HepG2 (cell line): ENCODE data around the gene OLFM1. TPM values are rescaled to one million over a fixed set of nuclear protein-coding genes. Genes with fewer than 3 reads are reported as not detected.

Source experiments
- BHLHE40 ChIP-seq: IDR thresholded peaks from 2 replicates; pipeline ENCODE4 v1.6.1; 2011; ENCODE audit warnings: low read length, improper control_type of control experiment
- CC2D1A ChIP-seq: sonication (generic); formaldehyde crosslinking; IDR thresholded peaks from 2 replicates; pipeline ENCODE4 v1.8.1; 2023; ENCODE audit warnings: mild to moderate bottlenecking, missing genetic modification reagents
- SUZ12 ChIP-seq: fragments of 150-350 bp; IDR thresholded peaks from 2 replicates; pipeline ENCODE4 v1.6.1; 2014; ENCODE audit warnings: low read depth, low read length
- ZNF143 ChIP-seq: sonication (generic); formaldehyde crosslinking; IDR thresholded peaks from 2 replicates; pipeline ENCODE4 v1.4.0; 2020; ENCODE audit warnings: missing genetic modification reagents
- polyA plus RNA-seq, 8 experiments: library from polyadenylated mRNA; depleted of rRNA in 3 of 8; stranded (reverse) in 7 of 8; unstranded in 1 of 8; fragments of >200 nt; fragmentation: Illumina TruSeq in 4 of 8; extraction: Trizol in 4 of 8; gene quantifications; 2 replicates each; pipeline versions ENCODE4 v1.2.1 to v1.2.3, GENCODE V29; 2011 to 2016; ENCODE audit warnings: low read depth in 4 of 8, missing spikeins in 1 of 8, mixed read lengths in 1 of 8; ENCODE audit not compliant: insufficient read depth in 1 of 8
- total RNA-seq, 5 experiments: library from RNA; depleted of rRNA; stranded (reverse); fragments of >200 nt; fragmentation: Illumina TruSeq; extraction: Trizol; gene quantifications; 2 replicates each; pipeline ENCODE4 v1.2.3, GENCODE V29; 2016; ENCODE audit warnings: low read depth in 1 of 5
- TF ChIP-seq, protein P1 (sequence below): sonication (generic); formaldehyde crosslinking; IDR thresholded peaks from 2 replicates; pipeline ENCODE4 v1.4.0; 2020; ENCODE audit warnings: mild to moderate bottlenecking, missing genetic modification reagents, borderline replicate concordance
- TF ChIP-seq, protein P2 (sequence below): sonication (generic); formaldehyde crosslinking; IDR thresholded peaks from 2 replicates; pipeline ENCODE4 v1.8.0; 2022; ENCODE audit warnings: missing genetic modification reagents, low read depth, mild to moderate bottlenecking, borderline replicate concordance
- TF ChIP-seq, protein P3 (sequence below): sonication (generic); formaldehyde crosslinking; IDR thresholded peaks from 2 replicates; pipeline ENCODE4 v1.5.1; 2020; ENCODE audit warnings: mild to moderate bottlenecking, missing genetic modification reagents, borderline replicate concordance

OLFM1 gene
- total and polyA plus RNA-seq, 2 of the 13 experiments (the other 11 are each of a cell fraction or from before 2014, with no cell fraction given) = not detected

DNA sequence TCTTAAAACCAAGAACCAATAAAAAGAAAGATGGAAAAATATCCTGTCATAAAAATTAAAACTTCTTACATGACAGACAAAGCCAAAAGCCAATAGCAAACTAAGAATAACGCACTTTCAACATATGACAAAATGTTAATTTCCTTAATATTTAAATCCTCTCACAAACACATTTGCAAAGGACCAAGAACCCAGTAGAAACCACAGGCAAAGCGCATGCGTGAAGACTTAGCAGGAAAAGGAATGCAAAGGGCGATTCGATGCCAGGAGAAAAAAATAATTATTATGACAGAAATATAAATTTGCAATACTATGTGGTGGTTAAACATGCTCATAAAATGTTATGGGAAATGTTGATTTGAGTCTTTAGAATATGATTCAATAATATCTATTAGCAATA is 39.9 kb upstream of the OLFM1 start (continued):
- TF ChIP-seq, protein P1, sequence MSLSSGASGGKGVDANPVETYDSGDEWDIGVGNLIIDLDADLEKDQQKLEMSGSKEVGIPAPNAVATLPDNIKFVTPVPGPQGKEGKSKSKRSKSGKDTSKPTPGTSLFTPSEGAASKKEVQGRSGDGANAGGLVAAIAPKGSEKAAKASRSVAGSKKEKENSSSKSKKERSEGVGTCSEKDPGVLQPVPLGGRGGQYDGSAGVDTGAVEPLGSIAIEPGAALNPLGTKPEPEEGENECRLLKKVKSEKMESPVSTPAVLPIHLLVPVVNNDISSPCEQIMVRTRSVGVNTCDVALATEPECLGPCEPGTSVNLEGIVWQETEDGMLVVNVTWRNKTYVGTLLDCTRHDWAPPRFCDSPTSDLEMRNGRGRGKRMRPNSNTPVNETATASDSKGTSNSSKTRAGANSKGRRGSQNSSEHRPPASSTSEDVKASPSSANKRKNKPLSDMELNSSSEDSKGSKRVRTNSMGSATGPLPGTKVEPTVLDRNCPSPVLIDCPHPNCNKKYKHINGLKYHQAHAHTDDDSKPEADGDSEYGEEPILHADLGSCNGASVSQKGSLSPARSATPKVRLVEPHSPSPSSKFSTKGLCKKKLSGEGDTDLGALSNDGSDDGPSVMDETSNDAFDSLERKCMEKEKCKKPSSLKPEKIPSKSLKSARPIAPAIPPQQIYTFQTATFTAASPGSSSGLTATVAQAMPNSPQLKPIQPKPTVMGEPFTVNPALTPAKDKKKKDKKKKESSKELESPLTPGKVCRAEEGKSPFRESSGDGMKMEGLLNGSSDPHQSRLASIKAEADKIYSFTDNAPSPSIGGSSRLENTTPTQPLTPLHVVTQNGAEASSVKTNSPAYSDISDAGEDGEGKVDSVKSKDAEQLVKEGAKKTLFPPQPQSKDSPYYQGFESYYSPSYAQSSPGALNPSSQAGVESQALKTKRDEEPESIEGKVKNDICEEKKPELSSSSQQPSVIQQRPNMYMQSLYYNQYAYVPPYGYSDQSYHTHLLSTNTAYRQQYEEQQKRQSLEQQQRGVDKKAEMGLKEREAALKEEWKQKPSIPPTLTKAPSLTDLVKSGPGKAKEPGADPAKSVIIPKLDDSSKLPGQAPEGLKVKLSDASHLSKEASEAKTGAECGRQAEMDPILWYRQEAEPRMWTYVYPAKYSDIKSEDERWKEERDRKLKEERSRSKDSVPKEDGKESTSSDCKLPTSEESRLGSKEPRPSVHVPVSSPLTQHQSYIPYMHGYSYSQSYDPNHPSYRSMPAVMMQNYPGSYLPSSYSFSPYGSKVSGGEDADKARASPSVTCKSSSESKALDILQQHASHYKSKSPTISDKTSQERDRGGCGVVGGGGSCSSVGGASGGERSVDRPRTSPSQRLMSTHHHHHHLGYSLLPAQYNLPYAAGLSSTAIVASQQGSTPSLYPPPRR = no peak
- TF ChIP-seq BHLHE40 (no peak), CC2D1A (no peak), ZNF143 (CRISPR knock-in tag) (no peak), SUZ12 (no peak)
- TF ChIP-seq, protein P2, sequence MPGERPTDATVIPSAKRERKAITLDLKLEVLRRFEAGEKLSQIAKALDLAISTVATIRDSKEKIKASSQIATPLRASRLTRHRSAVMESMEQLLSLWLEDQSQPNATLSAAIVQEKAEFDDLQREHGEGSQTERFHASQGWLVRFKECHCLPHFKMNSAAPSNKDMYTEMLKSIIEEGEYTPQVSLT = no peak
- TF ChIP-seq, protein P3, sequence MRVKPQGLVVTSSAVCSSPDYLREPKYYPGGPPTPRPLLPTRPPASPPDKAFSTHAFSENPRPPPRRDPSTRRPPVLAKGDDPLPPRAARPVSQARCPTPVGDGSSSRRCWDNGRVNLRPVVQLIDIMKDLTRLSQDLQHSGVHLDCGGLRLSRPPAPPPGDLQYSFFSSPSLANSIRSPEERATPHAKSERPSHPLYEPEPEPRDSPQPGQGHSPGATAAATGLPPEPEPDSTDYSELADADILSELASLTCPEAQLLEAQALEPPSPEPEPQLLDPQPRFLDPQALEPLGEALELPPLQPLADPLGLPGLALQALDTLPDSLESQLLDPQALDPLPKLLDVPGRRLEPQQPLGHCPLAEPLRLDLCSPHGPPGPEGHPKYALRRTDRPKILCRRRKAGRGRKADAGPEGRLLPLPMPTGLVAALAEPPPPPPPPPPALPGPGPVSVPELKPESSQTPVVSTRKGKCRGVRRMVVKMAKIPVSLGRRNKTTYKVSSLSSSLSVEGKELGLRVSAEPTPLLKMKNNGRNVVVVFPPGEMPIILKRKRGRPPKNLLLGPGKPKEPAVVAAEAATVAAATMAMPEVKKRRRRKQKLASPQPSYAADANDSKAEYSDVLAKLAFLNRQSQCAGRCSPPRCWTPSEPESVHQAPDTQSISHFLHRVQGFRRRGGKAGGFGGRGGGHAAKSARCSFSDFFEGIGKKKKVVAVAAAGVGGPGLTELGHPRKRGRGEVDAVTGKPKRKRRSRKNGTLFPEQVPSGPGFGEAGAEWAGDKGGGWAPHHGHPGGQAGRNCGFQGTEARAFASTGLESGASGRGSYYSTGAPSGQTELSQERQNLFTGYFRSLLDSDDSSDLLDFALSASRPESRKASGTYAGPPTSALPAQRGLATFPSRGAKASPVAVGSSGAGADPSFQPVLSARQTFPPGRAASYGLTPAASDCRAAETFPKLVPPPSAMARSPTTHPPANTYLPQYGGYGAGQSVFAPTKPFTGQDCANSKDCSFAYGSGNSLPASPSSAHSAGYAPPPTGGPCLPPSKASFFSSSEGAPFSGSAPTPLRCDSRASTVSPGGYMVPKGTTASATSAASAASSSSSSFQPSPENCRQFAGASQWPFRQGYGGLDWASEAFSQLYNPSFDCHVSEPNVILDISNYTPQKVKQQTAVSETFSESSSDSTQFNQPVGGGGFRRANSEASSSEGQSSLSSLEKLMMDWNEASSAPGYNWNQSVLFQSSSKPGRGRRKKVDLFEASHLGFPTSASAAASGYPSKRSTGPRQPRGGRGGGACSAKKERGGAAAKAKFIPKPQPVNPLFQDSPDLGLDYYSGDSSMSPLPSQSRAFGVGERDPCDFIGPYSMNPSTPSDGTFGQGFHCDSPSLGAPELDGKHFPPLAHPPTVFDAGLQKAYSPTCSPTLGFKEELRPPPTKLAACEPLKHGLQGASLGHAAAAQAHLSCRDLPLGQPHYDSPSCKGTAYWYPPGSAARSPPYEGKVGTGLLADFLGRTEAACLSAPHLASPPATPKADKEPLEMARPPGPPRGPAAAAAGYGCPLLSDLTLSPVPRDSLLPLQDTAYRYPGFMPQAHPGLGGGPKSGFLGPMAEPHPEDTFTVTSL (CRISPR knock-in tag) = no peak
